Anterior cingulate cortex (tissue), 58 donors: ENCODE measurements around the gene SPOUT1.
A peak's percentile ranks its signal among the peaks of the same experiment; 100 is the strongest.

Experiments
- DNase-seq, 58 donors: peaks; one replicate each; lab custom pipeline; 2025; lab: John Stamatoyannopoulos, UW

The SPOUT1 gene

DNA sequence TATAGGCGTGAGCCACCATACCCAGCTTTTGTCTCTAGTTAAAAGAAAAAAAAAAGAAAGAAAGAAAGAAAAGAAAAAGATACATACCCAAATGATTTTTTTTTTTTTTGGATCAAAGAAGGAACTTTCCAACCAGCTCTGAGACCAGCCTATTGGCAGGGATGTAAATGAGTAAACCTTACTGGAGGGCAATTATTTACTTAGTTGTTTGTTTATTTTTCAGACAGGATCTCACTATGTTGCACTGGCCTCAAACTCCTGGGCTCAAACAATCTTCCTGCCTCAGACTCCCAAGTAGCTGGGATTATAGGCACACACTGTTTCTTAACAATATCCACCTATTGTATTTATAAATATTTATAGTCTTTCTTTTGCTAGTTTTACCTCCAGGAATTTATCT is 10.9 kb upstream of the SPOUT1 start:
- DNase-seq, result no peak

DNA sequence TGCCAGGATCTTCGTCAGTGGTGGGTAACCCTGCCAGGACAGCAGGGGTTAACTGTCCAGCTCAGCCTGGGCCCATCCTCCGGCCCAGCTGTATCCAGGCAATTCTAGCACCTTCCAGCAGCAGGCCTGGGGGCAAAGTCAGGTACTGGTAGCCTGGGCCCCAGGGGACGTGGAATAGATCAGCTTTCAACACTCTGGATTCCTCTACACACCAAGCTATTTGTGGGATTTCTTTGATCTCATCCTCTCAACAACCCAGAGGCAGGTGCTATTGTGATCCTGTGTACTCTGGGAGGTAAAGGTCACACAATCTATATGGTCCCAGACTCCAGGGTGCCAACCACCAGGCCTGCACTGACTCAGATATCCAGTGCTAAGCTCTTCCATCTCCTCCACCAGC is 8.7 kb upstream of the SPOUT1 start:
- DNase-seq, result no peak

DNA sequence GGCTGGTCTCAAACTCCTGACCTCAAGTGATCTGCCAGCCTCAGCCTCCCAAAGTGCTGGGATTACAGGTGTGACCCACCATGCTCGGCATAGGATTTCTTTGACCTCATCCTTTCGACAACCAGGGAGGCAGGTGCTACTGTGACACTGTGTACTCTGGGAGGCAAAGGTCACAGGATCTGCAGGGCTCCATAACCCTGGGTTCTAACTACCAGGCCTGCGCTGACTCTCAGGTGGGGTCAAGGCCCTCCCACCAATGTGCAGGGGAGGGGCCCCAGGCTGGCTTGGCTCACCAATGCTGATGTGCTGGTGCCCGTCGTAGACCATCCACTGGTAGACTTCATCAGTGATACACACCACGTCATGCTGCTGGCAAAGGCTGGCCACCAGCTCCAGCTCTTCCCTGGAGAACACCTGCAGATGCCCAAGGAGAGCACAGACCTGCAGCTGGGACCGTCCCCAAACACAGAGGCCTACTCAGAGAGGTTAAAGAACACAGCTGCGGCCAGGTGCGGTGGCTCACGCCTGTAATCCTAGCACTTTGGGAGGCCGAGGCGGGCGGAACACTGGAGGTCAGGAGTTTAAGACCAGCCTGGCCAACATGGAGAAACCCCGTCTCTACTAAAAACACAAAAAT is 7.0 kb upstream of the SPOUT1 start:
- DNase-seq, result no peak

DNA sequence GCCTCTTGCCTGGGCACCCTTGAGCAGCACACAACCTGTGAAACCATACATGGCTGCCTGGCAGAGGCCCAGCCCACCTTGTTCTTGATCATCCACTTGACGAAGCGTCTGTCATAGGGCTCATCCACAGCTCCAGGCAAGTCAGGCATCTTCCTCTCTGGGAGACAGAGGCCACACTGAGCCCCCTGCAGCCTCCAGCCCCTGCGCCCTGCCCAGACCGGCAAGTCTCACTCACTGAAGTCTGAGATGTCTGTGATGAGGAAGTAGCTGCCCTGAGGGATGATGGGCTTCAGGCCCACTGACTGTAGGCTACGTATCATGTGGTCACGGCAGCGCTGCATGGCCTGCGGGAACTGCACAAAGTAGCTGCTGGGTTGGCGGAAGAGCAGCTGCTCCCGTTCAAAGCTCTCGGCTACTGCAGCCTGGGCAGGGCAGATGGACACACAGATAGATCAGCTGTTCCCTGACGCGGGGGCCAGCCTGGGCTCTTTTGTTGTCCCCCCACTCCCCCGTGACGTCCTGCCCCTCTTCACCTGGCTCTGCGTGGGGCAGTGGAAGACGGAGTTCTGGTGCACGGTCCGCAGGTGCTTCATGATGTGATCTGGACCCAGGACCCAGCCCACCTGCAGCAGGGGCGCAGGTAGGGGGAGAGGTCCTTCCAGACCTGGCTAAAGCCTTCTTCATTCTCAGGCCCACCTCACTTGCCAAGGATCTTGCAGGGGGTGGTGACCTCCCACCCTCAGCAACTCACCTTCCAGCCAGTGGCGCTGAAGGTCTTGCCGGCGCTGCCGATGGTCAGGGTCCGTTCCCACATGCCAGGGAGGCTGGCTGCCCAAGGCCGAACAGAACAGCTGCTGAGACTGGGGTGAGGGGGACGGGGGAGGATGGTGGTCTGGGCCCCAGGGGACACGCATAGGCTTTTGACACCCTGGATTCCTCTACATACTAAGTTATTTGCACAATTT is 5.9 kb upstream of the SPOUT1 start:
- DNase-seq, result no peak

DNA sequence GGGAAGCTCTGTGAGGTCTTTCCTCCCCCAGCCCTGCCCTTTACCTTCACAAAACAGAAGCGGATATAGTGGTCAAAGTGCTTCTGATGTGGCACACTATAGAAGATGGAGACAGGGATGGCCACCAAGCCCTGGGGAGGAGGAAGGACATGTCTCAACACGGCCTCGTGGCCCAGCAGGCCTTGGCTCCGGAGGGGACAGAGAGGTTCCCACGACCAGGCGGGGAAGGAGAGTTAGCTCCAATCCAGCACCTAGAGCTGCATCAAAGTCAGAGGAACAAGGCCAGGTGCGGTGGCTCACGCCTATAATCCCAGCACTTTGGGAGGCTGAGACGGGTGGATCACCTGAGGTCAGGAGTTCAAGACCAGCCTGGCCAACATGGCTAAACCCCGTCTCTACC is 4.1 kb upstream of the SPOUT1 start:
- DNase-seq, result no peak

DNA sequence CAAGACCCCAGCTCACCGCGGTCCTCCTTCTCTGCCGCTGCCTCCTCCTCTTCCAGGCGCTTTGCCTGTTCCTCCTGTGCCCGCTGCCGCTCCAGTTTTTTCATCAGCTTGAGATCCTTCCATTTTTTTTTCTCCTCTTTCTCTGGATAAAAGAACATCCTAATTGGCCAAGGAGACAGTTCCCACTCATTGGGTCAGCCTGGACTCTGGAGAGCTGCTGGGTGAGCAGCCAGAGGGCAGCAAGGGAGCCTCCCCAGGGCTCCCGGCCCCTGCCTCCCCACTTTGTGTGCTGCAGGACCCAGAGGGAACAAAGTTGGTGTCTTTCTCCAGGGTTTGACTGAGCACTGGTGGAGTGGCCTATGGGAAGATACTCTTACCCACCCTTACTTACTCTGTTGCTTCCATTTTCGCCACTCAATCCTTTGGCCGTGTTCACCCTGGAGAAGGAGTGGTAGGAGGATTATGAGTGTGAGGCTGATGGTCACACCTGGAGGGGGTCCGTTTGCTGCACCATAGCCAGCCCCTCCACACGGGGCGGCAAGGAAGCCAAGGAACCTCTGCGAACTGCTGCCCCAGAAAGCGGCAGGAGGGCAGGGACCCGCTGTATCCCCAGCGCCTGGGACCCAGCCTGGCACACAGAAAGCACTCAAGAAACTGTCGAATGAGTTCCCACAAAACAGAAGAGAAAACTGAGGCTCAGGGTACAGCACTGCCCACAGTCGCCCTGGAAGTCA is 708 bp downstream of the SPOUT1 start:
- DNase-seq, result no peak

DNA sequence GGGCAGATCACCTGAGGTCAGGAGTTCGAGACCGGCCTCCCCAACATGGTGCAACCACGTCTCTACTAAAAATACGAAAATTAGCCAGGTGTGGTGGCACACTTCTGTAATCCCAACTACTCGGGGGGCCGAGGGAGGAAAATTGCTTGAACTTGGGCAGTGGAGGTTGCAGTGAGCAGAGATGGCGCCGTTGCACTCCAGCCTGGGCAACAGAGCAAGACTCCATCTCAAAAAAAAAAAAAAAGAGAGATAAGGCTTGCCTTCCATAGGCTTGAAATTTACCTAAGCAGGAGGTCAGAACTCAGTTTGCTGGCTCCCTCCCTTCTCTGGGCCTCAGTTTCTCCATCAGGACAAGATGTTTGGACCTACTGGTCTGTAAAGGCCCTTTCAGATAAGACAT is 1.3 kb downstream of the SPOUT1 start:
- no peak for DNase-seq

DNA sequence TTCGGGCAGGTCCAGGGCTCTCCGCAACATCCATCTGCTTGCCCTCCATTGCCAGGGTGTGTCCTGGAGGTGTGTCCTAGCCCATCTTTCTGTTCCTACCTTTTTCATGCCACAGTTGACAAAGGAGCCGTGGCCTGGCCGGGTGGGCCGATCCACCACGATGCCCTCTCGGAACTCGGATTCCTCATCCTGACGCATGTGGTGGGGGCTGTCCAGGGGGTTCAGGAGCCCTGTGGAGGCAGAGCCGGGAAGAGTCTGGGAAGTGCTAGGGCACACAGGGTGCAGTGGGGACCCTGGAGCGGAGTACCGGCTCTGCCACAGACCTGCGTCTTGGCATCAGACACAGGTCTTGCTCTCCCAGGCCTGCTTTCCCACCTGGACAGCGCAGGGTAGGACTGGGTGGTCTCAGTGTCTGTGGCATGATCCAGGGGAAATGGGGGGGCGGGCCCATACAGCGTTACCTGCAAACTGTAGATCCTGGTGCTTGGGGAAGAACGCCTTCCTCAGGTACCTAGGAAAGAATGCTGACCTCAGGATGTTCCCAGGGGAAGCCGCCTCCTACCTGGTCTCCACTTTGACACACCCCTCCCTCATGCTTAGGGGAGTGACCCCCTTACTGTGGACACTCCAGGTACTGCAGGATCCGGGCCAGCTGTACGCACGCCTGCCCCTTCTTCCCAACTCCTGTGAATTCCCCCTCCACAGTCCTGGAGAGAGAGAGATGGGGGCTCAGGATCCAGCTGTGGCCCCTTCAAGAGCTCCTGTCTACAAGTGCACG is 3.5 kb downstream of the SPOUT1 start:
- no peak for DNase-seq

DNA sequence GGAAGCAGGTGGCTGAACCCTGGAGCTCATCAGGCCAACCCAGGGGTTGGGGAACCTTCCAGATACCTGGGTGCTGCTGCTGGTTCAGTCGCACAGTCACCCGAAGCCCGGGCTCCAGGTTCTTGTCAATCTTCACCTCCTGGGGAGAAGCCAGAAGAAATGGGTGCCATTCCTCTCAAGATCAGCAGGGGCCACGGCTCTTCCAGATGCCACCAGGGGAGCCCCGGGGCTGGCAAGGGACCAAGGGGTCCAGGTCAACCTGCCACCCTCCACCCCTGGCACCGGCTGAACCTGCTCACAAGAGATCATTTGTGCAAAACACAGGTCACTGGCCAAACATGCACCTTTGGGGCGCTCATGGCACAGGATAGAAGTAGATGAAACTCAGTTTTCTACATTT is 4.7 kb downstream of the SPOUT1 start:
- peak in 1 of 58 donors; percentile 14 for DNase-seq

DNA sequence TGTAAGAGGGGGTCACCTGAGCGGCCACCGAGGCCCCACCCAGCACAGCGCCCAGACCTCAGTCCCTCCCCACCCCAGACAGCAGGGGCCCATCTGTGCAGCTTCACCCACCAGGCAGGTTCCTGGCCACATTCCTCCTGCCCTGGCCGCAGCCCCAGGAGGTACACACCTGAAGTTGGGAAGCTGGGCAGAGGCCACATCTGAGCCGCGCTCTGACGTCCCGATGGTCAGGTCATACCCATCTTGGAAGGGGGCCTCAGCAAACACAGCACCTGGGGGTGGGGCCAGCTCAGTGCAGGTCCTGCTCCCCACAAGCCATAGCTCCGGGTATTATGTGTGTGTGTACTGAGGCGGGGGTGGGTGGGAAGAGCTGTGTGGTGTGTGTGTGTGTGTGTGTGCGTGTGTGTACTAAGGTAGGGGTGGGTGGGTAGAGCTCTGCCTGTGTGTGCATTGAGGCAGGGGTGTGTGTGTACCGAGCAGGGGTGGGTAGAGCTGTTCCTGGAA is 5.6 kb downstream of the SPOUT1 start:
- DNase-seq, result no peak

DNA sequence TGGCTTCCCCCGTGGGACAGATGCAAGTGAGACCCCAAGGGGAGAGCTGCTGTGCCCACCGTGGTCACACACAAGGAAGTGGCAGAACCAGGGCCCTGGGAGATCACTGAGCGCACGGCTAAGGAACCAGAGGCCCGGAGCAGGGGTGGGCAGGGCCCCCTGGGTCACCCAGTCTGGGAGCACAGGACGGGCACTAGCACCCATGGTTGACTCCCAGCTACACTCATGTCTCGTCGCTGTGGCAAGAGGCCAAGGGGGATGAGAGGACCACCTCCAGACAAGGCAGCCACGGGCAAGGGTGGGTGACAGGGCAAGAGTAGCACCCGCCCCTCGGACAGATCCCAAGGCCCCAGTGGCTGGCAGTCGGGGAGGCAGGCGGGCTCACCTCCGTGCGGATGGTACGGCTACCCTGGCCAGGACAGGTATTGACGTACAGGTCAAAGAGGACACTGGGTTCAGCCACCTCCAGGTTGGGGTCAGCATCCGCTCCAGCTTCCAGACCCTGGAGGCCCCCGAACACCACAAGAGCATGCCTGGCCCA is 6.2 kb downstream of the SPOUT1 start:
- no peak for DNase-seq

DNA sequence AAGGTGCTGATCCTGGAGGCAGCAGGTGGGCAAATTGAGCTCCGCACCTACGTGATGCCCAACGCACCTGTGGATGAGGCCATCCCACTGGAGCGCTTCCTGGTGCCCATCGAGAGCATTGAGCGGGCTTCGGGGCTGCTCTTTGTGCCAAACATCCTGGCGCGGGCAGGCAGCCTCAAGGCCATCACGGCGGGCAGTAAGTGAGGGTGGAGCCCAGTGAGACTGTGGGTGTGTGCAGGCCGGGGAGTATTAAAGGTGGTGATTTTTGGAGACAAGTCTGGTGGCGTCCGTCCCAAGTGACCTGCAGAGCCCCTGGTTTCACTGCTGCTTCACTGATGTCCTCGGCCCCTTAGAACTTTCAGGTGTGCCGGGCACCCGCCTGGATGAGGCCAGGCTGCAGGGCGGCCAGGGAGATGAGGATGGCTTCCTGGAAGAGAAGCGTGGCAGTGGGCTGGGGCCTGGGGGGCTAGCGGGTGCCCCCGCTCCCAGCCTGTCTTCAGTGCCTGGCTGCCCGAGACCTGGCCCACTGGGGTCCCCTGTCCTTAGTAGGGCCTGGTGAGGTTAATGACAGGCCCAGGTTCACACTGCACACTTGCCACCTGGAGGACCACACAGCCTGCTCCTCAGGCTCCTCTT is 7.1 kb downstream of the SPOUT1 start:
- no peak for DNase-seq

DNA sequence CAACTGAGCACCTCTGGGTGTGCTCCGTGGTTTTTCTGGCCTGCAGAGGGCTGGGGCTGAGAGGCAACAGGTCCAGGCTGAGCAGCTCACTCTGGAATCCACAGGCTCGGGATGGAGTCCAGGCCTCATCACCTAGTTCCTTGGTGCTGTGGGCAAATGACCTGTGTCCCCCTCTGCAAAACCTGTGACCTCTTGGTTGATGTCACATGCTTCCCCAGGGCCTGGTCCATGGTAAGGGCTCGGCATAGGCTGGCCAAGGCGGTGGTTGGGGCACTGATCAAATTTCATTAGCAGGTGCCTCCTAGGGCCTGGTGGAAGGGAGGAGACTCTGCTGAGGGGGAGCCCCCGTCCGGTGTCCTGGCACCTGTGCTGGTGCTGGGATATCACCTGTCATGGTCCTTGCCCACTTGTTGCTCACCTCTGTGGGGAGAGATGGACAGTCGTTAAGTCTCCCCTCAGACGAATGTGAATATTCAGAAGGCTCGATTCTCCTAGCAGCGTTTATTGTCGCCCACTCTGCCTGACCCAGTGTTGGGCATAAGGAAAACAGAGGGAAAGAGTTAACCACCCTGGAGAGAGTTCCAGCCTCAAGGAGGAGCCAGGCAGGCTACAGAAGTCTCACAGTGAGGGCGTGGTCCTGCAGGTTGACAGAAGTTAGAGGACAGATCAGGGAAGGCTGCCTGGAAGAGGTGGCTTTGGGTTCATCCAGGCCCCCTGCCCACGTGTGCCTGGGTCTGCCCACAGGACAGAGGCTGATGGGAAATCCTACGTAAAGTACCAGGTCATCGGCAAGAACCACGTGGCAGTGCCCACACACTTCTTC is 7.8 kb downstream of the SPOUT1 start:
- DNase-seq, result no peak

DNA sequence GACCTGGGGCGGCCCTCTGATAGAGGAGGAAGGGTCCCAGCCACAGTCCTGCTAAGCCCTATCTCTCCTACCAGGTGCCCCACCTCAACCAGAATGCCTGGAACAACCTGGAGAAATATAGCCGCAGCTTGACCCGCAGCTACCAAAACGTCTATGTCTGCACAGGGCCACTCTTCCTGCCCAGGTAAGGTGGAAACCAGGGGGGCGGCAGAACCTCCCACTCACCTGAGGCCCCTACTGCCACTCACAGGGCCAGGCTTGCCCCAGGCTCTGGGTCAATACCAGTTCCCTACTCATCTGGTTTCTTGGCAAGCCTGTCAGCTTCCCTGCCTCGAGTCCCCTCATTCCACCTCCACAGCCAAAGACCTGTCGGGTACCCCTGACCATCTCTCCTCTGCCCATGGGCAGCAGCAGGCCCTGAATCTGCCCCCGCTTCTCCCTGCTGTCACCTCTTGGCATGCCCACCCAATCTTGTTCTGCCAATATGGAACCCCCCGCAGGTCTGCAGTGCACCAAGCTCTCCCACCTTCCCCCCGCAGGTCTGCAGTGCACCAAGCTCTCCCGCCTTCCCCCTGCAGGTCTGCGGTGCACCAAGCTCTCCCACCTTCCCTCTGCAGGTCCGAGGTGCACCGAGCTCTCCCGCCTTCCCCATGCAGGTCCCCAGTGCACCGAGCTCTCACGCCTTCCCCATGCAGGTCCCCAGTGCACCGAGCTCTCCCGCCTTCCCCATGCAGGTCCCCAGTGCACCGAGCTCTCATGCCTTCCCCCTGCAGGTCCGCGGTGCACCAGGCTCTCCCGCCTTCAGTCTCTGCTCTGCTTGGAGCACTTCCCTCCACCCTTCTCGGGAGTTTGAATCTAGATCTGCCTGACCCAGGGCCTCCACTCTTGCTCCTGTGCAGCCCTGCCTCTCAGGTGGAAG is 8.7 kb downstream of the SPOUT1 start:
- DNase-seq, result no peak

DNA sequence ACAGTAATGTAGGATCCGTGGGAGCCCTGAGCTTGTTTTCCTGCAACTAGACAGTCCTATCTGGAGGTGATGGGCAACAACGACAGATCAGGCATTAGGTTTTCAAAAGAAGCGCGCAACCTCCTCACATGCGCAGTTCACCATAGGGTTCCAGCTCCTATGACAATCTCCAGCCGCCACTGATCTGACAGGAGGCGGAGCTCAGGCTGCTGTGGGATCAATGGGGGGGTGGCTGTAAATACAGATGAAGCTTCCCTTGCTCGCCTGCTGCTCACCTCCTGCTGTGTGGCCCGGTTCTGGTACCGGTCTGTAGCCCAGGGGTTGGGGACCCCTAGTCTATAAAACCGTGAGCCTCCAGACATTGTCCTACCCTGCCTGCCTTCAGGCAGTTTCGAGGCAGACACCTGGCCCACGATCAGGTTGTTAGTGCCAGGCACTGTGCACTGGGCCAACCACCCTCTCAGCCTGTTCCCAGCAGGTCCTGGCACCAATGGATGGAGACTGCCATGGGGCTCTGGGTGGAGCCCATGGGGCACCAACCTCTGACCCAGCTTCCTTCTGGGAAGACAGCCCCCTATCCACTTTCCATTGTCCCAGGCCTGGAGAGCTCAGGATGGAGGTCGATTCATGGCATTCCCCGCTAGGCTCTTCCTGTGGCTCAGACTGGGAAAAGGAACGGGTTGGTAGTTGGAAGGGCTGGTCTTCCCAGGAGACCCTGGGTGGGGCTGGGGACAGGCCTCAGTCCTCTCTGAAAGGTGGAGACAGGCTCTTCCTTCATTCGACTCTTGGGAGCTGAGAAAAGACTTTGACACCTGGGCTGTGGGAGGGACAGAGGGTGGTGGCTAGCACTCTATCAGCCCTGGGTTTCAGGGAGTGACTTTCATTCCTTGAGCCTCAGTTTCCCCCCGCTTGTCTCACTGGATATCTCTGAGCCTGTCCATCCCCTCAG is 9.6 kb downstream of the SPOUT1 start:
- peak in 33 of 58 donors; percentile 6 to 63 (median 26) for DNase-seq
